ENCODE measurements around the gene RPL21. TPM values are rescaled to one million over a fixed set of nuclear protein-coding genes. Genes with fewer than 3 reads are reported as not detected.

The RPL21 gene
- total RNA-seq, 1 donor from 2014 or later, result 1,036 TPM

- TF ChIP-seq CTCF (conservative IDR thresholded peaks at IDR 0.05), result no peak
- no peak for DNase-seq (ENCODE audit: extremely low spot score, unreplicated experiment)
- Mint-ChIP-seq H3K27me3 (no peaks in the 10 kb centered on the region), H3K36me3 (peaks cover 33% of the 10 kb centered on the region), H3K4me1 (ENCODE audit: unreplicated experiment) (peaks cover 13% of the 10 kb centered on the region), H3K4me3 (no peak overlapping the region), H3K9me3 (no peaks in the 10 kb centered on the region), H3K27ac (peak overlapping the region; percentile 62)
Measured at GRCh38 chr13:27259831-27260230, 8.5 kb downstream of the RPL21 start.

- no peaks in the 10 kb centered on the region for H3K27me3 Mint-ChIP-seq
- H3K27ac Mint-ChIP-seq, result no peak overlapping the region
- H3K4me1 Mint-ChIP-seq (ENCODE audit: unreplicated experiment), result peaks cover 11% of the 10 kb centered on the region
- no peak overlapping the region for H3K4me3 Mint-ChIP-seq
- H3K9me3 Mint-ChIP-seq, result no peaks in the 10 kb centered on the region
- no peak for TF ChIP-seq CTCF (conservative IDR thresholded peaks at IDR 0.05)
- H3K36me3 Mint-ChIP-seq, result peaks cover 29% of the 10 kb centered on the region
- no peak for DNase-seq (ENCODE audit: extremely low spot score, unreplicated experiment)
Measured at GRCh38 chr13:27261396-27261795, 10.0 kb downstream of the RPL21 start.

- Mint-ChIP-seq H3K9me3 (no peaks in the 10 kb centered on the region), H3K4me3 (no peak overlapping the region), H3K36me3 (peaks cover 20% of the 10 kb centered on the region), H3K27me3 (no peaks in the 10 kb centered on the region), H3K4me1 (ENCODE audit: unreplicated experiment) (peaks cover 11% of the 10 kb centered on the region), H3K27ac (no peak overlapping the region)
- no peak for DNase-seq (ENCODE audit: extremely low spot score, unreplicated experiment)
- no peak for TF ChIP-seq CTCF (conservative IDR thresholded peaks at IDR 0.05)
Measured at GRCh38 chr13:27263438-27263837, 12.1 kb downstream of the RPL21 start.

GRCh38 chr13:27264181-27264580, 12.8 kb downstream of the RPL21 start:
- DNase-seq (ENCODE audit: extremely low spot score, unreplicated experiment), result no peak
- peak overlapping the region; percentile 3 for H3K4me3 Mint-ChIP-seq
- no peaks in the 10 kb centered on the region for H3K9me3 Mint-ChIP-seq
- no peak for TF ChIP-seq CTCF (conservative IDR thresholded peaks at IDR 0.05)
- H3K4me1 Mint-ChIP-seq (ENCODE audit: unreplicated experiment), result peaks cover 11% of the 10 kb centered on the region
- peak overlapping the region; percentile 62 for H3K27ac Mint-ChIP-seq
- H3K36me3 Mint-ChIP-seq, result peaks cover 13% of the 10 kb centered on the region
- H3K27me3 Mint-ChIP-seq, result no peaks in the 10 kb centered on the region

GRCh38 chr13:27264648-27265047, 13.3 kb downstream of the RPL21 start:
- no peak for TF ChIP-seq CTCF (conservative IDR thresholded peaks at IDR 0.05)
- no peak for DNase-seq (ENCODE audit: extremely low spot score, unreplicated experiment)
- peaks cover 11% of the 10 kb centered on the region for H3K4me1 Mint-ChIP-seq (ENCODE audit: unreplicated experiment)

GRCh38 chr13:27266917-27267316, 15.6 kb downstream of the RPL21 start:
- no peaks in the 10 kb centered on the region for H3K9me3 Mint-ChIP-seq
- H3K4me3 Mint-ChIP-seq, result no peak overlapping the region
- peaks cover 12% of the 10 kb centered on the region for H3K27me3 Mint-ChIP-seq
- DNase-seq (ENCODE audit: extremely low spot score, unreplicated experiment), result no peak
- no peak overlapping the region for H3K27ac Mint-ChIP-seq
- H3K4me1 Mint-ChIP-seq (ENCODE audit: unreplicated experiment), result peaks cover 12% of the 10 kb centered on the region
- no peak for TF ChIP-seq CTCF (conservative IDR thresholded peaks at IDR 0.05)
- H3K36me3 Mint-ChIP-seq, result no peaks in the 10 kb centered on the region

More at GRCh38 chr13:27264648-27265047, 13.3 kb downstream of the RPL21 start:
- H3K4me3 Mint-ChIP-seq, result no peak overlapping the region
- no peaks in the 10 kb centered on the region for H3K27me3 Mint-ChIP-seq
- peaks cover 13% of the 10 kb centered on the region for H3K36me3 Mint-ChIP-seq
- peak overlapping the region; percentile 62 for H3K27ac Mint-ChIP-seq
- H3K9me3 Mint-ChIP-seq, result no peaks in the 10 kb centered on the region

Data from type B pancreatic cell (in vitro differentiated cells).